Measurements from ENCODE around the gene EPHB3. TPM values are rescaled to one million over a fixed set of nuclear protein-coding genes. Genes with fewer than 3 reads are reported as not detected.

Gene EPHB3
- total RNA-seq, 1 donor from 2014 or later, result 3.9 TPM

GRCh38 chr3:184581331-184581855 is 19.8 kb downstream of the EPHB3 start:
- no peak for DNase-seq

GRCh38 chr3:184582646-184583577 is 21.3 kb downstream of the EPHB3 start:
- DNase-seq, result peak; percentile 53

- peak; percentile 53 for DNase-seq
These were observed 22.2 kb downstream of the EPHB3 start for GRCh38 chr3:184583578-184584451.

GRCh38 chr3:184584464-184584891 is 22.9 kb downstream of the EPHB3 start:
- DNase-seq, result no peak

GRCh38 chr3:184585545-184585944 is 24.0 kb downstream of the EPHB3 start:
- DNase-seq, result no peak

GRCh38 chr3:184586851-184587250 is 25.3 kb downstream of the EPHB3 start:
- DNase-seq, result no peak

- DNase-seq, result no peak
These were observed 27.2 kb downstream of the EPHB3 start for GRCh38 chr3:184588776-184589175.

GRCh38 chr3:184590795-184591194 is 29.2 kb downstream of the EPHB3 start:
- DNase-seq, result no peak

- DNase-seq, result no peak
These were observed 30.2 kb downstream of the EPHB3 start for GRCh38 chr3:184591789-184592188.

- no peak for DNase-seq
These were observed 31.0 kb downstream of the EPHB3 start for GRCh38 chr3:184592371-184593219.

- DNase-seq, result no peak
These were observed 31.8 kb downstream of the EPHB3 start for GRCh38 chr3:184593220-184593927.

GRCh38 chr3:184593928-184594303 is 32.3 kb downstream of the EPHB3 start:
- DNase-seq, result no peak

- DNase-seq, result no peak
These were observed 32.9 kb downstream of the EPHB3 start for GRCh38 chr3:184594371-184595001.

GRCh38 chr3:184595726-184596125 is 34.1 kb downstream of the EPHB3 start:
- DNase-seq, result no peak

- DNase-seq, result no peak
These were observed 34.6 kb downstream of the EPHB3 start for GRCh38 chr3:184596233-184596632.

GRCh38 chr3:184596886-184597575 is 35.4 kb downstream of the EPHB3 start:
- no peak for DNase-seq

- no peak for DNase-seq
These were observed 36.4 kb downstream of the EPHB3 start for GRCh38 chr3:184597829-184598573.

- no peak for DNase-seq
These were observed 37.0 kb downstream of the EPHB3 start for GRCh38 chr3:184598574-184598927.

GRCh38 chr3:184599143-184599542 is 37.6 kb downstream of the EPHB3 start:
- no peak for DNase-seq
